HG03432 (cell line): ENCODE data around the gene PLCB2.

ENCODE experiments used
- ATAC-seq: cut with Tn5 transposase; IDR thresholded peaks from one replicate; pipeline ENCODE4 v1.9.1; 2021; ENCODE audit warnings: mild to moderate bottlenecking, moderate library complexity; ENCODE audit not compliant: unreplicated experiment

Gene PLCB2

GRCh38 chr15:40240619-40241221 lies 67.0 kb downstream of the PLCB2 start:
- ATAC-seq, result no peak

GRCh38 chr15:40239693-40240618 lies 67.8 kb downstream of the PLCB2 start:
- no peak for ATAC-seq

GRCh38 chr15:40239404-40239692 lies 68.4 kb downstream of the PLCB2 start:
- no peak for ATAC-seq

GRCh38 chr15:40238532-40239403 lies 69.0 kb downstream of the PLCB2 start, which contains the start of gene PAK6:
TSS of gene PAK6 (plus strand) at chr15:40239063. CDS start at chr15:40264786, 25,723 bp downstream.
- ATAC-seq, result no peak
